WTC11 (cell line): ENCODE results near the gene ZNF30.
"Not testable (repeated sequence)": the region's sequence is repeated elsewhere in the genome, so short reads cannot be mapped to it uniquely, and the experiment has no call there.

Experiments used
- CREM ChIP-seq: sonication (generic); formaldehyde crosslinking; IDR thresholded peaks from 2 replicates; pipeline ENCODE4 v1.8.1; 2022; ENCODE audit warnings: mild to moderate bottlenecking, missing genetic modification reagents, moderate library complexity
- PRRX2 ChIP-seq: fragments of 250-450 bp; sonication (Bioruptor Pico); IDR thresholded peaks from 2 replicates; pipeline ENCODE4 v1.8.0; 2021; ENCODE audit warnings: mild to moderate bottlenecking
- SP1 ChIP-seq: sonication (generic); formaldehyde crosslinking; conservative IDR thresholded peaks from 2 replicates; pipeline ENCODE4 v1.8.1; 2022; ENCODE audit warnings: missing genetic modification reagents
- TF ChIP-seq, protein P1 (sequence below): fragments of 200-600 bp; IDR thresholded peaks from 2 replicates; pipeline ENCODE4 v1.8.0; 2022; ENCODE audit warnings: antibody characterized with exemption
- TF ChIP-seq, protein P2 (sequence below): sonication (generic); formaldehyde crosslinking; IDR thresholded peaks from 2 replicates; pipeline ENCODE4 v1.8.1; 2023; ENCODE audit warnings: mild to moderate bottlenecking, missing genetic modification reagents, moderate library complexity
- TF ChIP-seq, protein P3 (sequence below): sonication (generic); formaldehyde crosslinking; IDR thresholded peaks from 2 replicates; pipeline ENCODE4 v1.8.1; 2023; ENCODE audit warnings: mild to moderate bottlenecking, missing genetic modification reagents, moderate library complexity
- TF ChIP-seq, protein P4 (sequence below): sonication (generic); formaldehyde crosslinking; IDR thresholded peaks from 2 replicates; pipeline ENCODE4 v1.8.0; 2022; ENCODE audit warnings: mild to moderate bottlenecking, missing genetic modification reagents

DNA sequence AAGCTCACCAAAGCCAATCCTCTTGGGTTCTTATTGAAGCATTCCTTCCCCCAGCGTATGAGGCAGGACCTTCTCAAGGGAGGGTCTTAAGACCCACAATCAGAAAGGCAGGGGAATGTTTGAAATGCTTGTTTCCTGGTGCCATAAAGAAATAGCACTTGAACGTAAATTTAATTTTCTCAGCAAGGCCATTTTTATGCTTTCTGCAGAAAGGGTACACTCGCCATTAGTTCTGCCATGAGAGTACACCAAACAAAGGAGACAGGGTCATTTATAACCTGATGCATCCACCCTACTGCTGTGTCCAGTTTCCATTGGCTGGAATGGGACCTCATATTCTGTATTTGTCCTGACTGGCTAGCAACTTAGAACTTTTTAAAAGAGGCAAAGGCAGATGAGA, 9.6 kb upstream of the ZNF30 start:
- TF ChIP-seq, protein P1, sequence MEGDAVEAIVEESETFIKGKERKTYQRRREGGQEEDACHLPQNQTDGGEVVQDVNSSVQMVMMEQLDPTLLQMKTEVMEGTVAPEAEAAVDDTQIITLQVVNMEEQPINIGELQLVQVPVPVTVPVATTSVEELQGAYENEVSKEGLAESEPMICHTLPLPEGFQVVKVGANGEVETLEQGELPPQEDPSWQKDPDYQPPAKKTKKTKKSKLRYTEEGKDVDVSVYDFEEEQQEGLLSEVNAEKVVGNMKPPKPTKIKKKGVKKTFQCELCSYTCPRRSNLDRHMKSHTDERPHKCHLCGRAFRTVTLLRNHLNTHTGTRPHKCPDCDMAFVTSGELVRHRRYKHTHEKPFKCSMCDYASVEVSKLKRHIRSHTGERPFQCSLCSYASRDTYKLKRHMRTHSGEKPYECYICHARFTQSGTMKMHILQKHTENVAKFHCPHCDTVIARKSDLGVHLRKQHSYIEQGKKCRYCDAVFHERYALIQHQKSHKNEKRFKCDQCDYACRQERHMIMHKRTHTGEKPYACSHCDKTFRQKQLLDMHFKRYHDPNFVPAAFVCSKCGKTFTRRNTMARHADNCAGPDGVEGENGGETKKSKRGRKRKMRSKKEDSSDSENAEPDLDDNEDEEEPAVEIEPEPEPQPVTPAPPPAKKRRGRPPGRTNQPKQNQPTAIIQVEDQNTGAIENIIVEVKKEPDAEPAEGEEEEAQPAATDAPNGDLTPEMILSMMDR, result not testable (repeated sequence)
- TF ChIP-seq, protein P2, sequence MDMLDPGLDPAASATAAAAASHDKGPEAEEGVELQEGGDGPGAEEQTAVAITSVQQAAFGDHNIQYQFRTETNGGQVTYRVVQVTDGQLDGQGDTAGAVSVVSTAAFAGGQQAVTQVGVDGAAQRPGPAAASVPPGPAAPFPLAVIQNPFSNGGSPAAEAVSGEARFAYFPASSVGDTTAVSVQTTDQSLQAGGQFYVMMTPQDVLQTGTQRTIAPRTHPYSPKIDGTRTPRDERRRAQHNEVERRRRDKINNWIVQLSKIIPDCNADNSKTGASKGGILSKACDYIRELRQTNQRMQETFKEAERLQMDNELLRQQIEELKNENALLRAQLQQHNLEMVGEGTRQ, result not testable (repeated sequence)
- TF ChIP-seq PRRX2 (CRISPR knock-in tag); CREM; SP1 (CRISPR knock-in tag): not testable (repeated sequence)
- TF ChIP-seq, protein P3, sequence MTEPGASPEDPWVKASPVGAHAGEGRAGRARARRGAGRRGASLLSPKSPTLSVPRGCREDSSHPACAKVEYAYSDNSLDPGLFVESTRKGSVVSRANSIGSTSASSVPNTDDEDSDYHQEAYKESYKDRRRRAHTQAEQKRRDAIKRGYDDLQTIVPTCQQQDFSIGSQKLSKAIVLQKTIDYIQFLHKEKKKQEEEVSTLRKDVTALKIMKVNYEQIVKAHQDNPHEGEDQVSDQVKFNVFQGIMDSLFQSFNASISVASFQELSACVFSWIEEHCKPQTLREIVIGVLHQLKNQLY (CRISPR knock-in tag), result not testable (repeated sequence)
- TF ChIP-seq, protein P4, sequence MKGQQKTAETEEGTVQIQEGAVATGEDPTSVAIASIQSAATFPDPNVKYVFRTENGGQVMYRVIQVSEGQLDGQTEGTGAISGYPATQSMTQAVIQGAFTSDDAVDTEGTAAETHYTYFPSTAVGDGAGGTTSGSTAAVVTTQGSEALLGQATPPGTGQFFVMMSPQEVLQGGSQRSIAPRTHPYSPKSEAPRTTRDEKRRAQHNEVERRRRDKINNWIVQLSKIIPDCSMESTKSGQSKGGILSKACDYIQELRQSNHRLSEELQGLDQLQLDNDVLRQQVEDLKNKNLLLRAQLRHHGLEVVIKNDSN (CRISPR knock-in tag), result not testable (repeated sequence)
